ENCODE data around the gene HEXD. TPM values are rescaled to one million over a fixed set of nuclear protein-coding genes. Genes with fewer than 3 reads are reported as not detected.

The HEXD gene
- total and polyA plus RNA-seq, 4 donors = 5.6 to 19.9 (median 12.2) TPM

GRCh38 chr17:82449883-82450356 is 31.8 kb downstream of the HEXD start:
- TF ChIP-seq ZBTB33 (IDR thresholded peaks at IDR 0.05) = no peak
- TF ChIP-seq CTCF (IDR thresholded peaks at IDR 0.05; ENCODE audit: low read depth, low read length, missing input control) = no peak
- Histone ChIP-seq H3K27ac (ENCODE audit: low read depth in 1 of 2, low read length in 2 of 2) (peak overlapping the region; percentile 79 to 93), H3K4me3 (ENCODE audit: low read depth in 1 of 3, low read length in 3 of 3) (peak overlapping the region; percentile 77 to 91 (median 86)), H3K27me3 (ENCODE audit: control insufficient read depth in 4 of 4, insufficient read depth in 4 of 4, low read length in 3 of 4) (no peaks in the 10 kb centered on the region), H3K9ac (ENCODE audit: low read depth in 1 of 2, low read length in 2 of 2) (peak overlapping the region; percentile 63 to 93), H3K4me1 (ENCODE audit: control insufficient read depth in 4 of 4, insufficient read depth in 4 of 4, low read length in 3 of 4) (peaks cover 6 to 37% (median 30%) of the 10 kb centered on the region in 4 donors), H3K9me3 (ENCODE audit: control insufficient read depth in 4 of 4, low read length in 3 of 4) (no peaks in the 10 kb centered on the region), H3K36me3 (ENCODE audit: control insufficient read depth in 4 of 4, insufficient read depth in 3 of 4, low read depth in 1 of 4, low read length in 3 of 4) (no peaks in the 10 kb centered on the region)
- WGBS = 63% methylated on average over 18 of the region's 18 CpGs
- DNase-seq (ENCODE audit: low spot score) = no peak

- TF ChIP-seq SP1 (IDR thresholded peaks at IDR 0.05) (peak; percentile 64), HNF4A (conservative IDR thresholded peaks at IDR 0.05) (no peak), MAX (IDR thresholded peaks at IDR 0.05) (peak; percentile 26), GABPA (IDR thresholded peaks at IDR 0.05 in 1 of 2, conservative IDR thresholded peaks at IDR 0.05 in 1 of 2) (peak in 1 of 2 donors; percentile 85), REST (IDR thresholded peaks at IDR 0.05) (peak; percentile 50), CTCF (IDR thresholded peaks at IDR 0.05; ENCODE audit: low read depth, low read length, missing input control) (no peak), EGR1 (IDR thresholded peaks at IDR 0.05; ENCODE audit: low read depth in 2 of 2) (peak; percentile 50 to 81), RXRA (IDR thresholded peaks at IDR 0.05) (peak; percentile 23 to 28)
- Histone ChIP-seq H3K4me1 (ENCODE audit: control insufficient read depth in 4 of 4, insufficient read depth in 4 of 4, low read length in 3 of 4) (peaks cover 4 to 31% (median 25%) of the 10 kb centered on the region in 4 donors), H3K27me3 (ENCODE audit: control insufficient read depth in 4 of 4, insufficient read depth in 4 of 4, low read length in 3 of 4) (no peaks in the 10 kb centered on the region), H3K9me3 (ENCODE audit: control insufficient read depth in 4 of 4, low read length in 3 of 4) (no peaks in the 10 kb centered on the region), H3K27ac (ENCODE audit: low read depth in 1 of 2, low read length in 2 of 2) (peak within 1 kb of the TSS; percentile 79 to 94), H3K4me3 (ENCODE audit: low read depth in 1 of 3, low read length in 3 of 3) (peak within 1 kb of the TSS; percentile 77 to 91 (median 86)), H3K9ac (ENCODE audit: low read depth in 1 of 2, low read length in 2 of 2) (peak within 1 kb of the TSS; percentile 66 to 93), H3K36me3 (ENCODE audit: control insufficient read depth in 4 of 4, insufficient read depth in 3 of 4, low read depth in 1 of 4, low read length in 3 of 4) (no peaks in the 10 kb centered on the region)
- peak; percentile 97 for DNase-seq (ENCODE audit: low spot score)
- WGBS = under 1% methylated on average over 91 of the region's 91 CpGs
These were observed 32.4 kb downstream of the HEXD start, which contains the start of gene CYBC1 for GRCh38 chr17:82450357-82451106. Gene CYBC1, minus strand, starts transcription at chr17:82450752. Its CDS starts 1,498 bp downstream, at chr17:82449254.

Data from liver (tissue), 9 donors.